Activated CD8-positive, alpha-beta memory T cell treated with anti-CD3 and anti-CD28 coated beads for 24 hours (primary cell): Measurements from ENCODE around the gene TMEM130.

ENCODE experiments used
- DNase-seq: peaks from one replicate; pipeline ENCODE4 v3.0.0-alpha.2; 2020

Gene TMEM130, protein sequence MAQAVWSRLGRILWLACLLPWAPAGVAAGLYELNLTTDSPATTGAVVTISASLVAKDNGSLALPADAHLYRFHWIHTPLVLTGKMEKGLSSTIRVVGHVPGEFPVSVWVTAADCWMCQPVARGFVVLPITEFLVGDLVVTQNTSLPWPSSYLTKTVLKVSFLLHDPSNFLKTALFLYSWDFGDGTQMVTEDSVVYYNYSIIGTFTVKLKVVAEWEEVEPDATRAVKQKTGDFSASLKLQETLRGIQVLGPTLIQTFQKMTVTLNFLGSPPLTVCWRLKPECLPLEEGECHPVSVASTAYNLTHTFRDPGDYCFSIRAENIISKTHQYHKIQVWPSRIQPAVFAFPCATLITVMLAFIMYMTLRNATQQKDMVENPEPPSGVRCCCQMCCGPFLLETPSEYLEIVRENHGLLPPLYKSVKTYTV

DNA sequence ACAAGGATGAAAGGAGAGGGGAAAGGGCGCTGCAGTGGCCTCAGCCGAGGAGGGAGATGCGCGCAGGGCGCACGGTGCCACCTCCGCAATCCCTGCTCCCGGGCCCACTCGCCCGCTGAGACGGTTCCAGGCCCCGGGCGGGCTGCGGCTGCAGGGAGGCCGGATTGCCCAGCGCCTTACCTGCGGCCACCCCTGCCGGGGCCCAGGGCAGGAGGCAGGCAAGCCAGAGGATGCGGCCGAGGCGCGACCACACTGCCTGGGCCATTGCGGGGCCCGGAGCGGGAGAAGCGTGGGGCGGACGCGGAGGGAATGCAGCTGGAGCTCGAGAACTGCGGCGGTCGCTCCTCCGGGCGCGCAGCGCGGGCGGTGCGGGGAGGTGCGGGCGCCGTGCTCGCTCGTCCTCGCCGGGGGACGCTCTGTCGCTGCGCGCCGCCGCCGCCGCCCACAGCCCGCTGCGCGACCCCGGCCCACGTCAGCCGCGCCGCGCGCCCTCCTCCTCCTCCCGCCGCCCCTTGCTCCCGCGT lies at the start of gene TMEM130:
Gene TMEM130 (minus strand): TSS at position 418 of the 524 bp plus-strand sequence. CDS start 153 bp downstream, at position 265.
- peak; percentile 60 for DNase-seq

DNA sequence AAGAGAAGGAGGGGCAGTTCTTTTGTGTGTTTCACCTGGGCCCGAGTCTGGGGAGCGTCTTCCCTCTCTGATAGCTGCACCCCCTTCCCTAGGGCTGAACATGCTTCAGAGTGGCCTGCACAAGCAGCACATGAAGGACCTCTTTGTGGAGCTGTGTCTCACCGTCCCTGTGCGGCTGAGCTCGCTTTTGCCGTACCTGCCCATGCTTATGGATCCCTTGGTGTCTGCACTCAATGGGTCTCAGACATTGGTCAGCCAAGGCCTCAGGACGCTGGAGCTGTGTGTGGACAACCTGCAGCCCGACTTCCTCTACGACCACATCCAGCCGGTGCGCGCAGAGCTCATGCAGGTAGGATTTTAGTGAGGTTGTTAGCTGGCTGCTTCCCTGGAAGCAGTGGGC lies 47.5 kb upstream of the TMEM130 start:
- DNase-seq = no peak

DNA sequence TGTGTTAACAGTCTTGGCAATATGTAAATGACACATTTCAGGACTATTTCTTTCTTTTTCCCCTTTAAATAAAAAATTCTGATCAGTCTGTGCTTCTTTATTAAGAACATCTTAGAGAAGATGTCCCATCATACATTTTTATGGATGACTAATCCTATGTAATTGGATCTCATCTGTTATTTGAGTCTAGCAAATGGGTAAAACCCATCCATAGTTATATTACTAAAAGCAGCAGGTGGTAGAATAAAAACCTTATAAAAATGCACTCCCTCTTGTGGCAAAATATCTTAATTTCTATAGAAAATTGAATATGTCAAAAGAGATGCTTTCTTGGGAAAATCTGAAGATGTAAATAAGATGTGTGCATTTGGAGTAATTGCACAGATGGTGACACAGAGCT lies 43.8 kb upstream of the TMEM130 start:
- DNase-seq = no peak

DNA sequence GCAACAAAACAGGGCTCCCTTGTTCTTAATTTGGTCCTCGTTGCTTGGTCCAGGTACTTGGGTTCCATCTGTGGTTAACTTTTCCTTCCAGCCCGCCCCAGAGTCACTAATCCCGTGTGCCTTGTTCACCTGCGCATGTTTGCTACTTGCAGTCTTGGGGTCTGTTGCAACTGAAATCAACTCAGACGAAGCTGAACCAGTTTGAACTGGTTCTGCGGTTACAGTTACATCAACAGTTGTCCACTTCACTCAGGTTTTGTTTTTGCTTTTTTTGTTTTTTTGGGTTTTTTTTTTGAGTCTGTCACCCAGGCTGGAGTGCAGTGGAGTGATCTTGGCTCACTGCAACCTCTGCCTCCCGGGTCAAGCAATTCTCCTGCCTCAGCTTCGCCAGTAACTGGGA lies 43.2 kb upstream of the TMEM130 start:
- DNase-seq = no peak

DNA sequence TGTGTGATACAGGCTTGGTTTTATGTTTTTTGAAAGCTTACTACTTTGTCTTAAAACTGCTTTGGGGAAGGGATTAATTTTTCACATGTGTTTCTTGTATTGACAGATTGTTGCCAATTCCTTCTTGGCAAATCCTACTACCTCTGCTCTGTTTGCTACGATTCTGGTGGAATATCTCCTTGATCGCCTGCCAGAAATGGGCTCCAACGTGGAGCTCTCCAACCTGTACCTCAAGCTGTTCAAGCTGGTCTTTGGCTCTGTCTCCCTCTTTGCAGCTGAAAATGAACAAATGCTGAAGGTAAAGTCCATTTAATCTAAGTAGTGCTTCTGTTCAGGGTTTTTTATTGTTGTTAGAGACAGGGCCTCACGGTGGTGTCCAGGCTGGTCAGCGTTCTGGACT lies 42.1 kb upstream of the TMEM130 start:
- DNase-seq = no peak

DNA sequence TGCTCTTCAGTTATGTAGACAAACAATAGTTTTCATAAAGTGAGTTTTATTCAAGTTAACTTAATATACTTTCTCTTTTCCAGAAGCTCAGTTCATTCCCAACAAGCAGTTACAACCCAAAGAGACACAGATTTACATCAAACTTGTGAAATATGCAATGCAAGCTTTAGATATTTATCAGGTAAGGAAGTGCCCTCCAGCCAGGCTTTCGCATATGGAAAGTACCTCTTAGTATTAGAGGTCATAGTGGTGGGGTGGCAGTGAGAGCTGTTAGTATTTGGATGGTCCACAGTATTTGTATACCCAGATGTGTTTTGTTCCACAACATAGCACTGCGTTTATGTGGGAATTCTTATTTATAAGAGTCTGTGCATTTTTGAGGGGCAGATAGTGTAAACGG lies 40.6 kb upstream of the TMEM130 start:
- DNase-seq = no peak

DNA sequence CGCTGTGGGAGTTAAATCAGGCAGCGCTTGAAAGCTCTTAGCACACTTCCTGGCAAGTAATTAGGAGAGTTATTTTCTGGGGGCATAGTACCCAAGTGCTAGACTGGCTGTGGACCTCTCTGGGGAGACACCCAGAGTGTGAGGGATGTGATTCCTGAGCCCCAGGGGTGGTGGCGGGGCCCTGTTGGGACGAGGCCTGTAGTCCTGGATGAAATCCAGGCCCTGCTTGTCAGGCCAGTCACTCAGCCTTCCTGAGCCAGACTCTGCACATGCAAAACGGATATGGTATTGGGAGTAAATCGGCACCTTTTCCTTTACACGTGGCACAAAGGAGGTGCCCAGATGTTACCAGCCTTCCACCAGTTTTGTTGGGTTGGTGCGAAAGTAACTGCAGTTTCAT lies 39.7 kb upstream of the TMEM130 start:
- DNase-seq = no peak

DNA sequence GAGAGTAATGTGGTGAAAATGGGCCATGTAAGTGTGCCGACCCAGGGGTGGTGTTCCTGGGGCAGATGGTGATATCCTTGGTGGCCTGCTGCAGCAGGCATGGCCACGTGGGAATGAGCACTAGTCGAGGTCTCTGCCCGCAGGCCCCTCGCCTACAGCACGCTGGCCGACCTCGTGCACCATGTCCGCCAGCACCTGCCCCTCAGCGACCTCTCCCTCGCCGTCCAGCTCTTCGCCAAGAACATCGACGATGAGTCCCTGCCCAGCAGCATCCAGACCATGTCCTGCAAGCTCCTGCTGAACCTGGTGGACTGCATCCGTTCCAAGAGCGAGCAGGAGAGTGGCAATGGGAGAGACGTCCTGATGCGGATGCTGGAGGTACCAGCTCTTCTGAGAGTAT lies 38.8 kb upstream of the TMEM130 start:
- DNase-seq = no peak

DNA sequence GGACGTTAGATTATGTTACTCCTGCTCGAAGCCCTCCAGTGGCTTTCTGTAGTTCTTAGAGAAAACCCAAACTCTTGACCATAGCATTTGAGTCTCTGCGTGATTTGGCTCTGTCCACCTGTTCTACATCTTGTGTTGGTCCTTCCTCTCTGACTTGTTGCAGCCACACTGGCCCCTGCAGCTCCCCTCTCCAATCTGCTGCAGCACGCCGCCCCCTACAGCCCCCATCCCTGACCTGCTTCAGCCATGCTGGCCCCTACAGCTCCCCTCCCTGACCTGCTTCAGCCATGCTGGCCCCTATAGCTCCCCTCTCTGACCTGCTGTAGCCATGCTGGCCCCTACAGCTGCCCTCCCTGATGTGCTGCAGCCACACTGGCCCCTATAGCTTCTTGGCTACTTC lies 37.8 kb upstream of the TMEM130 start:
- DNase-seq = no peak

DNA sequence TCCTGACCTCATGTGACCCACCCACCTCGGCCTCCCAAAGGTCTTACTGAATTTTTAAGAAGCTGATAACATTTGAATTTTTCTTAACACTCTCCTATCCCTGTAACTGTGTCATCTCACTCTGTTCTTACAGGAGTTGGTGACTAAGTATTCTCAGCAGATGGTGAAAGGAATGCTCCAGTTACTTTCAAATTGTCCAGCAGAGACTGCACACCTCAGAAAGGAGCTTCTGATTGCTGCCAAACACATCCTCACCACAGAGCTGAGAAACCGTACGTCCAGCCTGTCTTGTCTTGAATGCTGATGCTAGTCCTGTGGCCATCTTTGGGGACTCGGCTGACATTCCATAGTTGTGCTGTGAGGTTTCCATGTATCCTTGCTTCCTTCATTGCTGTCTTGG lies 33.4 kb upstream of the TMEM130 start:
- no peak for DNase-seq

DNA sequence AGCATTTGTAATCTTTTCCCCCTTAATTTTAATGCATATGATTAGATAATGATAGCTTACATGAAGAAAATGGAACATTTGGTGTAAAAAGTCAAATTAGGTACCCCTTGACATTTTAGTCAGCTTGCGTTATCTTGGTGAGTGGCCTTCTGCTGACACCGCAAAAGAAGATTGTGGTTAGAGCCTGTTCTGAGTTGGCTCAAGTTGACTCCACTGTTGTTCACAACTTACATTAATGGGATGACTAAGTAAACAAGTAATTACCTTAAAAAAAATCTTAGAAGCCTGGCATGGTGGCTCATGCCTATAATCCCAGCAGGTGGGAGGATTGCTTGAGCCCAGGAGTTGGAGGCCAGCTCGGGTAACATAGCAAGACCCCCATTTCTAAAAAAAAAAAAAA lies 32.7 kb upstream of the TMEM130 start:
- DNase-seq = no peak

DNA sequence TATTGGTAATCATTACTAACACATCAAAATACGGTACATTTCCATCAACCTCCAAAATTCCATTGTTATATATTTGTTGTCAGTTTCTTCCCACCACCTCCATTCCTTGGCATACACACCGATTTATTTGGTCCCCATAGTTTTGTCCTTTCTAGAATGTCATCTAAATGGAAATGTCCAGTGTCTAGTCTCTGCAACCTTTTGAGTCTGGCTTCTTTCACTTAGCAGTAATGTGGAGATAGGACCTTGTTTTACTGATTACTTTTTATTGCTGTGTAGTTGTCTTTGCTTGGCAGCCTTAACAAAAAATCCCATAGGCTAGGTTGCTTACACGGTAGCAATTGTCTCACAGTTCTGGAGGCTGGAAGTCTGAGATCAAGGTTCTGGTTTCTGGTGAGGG lies 31.0 kb upstream of the TMEM130 start:
- DNase-seq = no peak

DNA sequence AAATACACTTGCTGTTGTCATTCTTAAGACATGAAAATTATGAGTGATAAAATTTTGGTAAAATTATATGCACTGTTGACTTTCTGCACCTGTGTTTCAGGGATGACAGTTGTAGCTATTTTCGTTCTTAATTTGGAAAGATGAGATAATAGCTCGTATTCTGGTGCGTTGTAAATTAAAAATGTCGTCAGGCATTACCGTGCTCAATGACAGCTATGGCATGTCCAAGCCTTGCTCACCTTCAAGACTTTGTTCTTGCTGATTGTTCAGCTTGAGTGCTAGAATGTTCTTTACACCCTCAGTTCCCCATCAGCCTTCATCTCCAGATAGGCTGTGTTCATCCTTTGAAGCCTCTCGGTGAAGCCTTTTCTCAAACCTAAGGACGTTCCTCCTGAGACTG lies 30.0 kb upstream of the TMEM130 start:
- DNase-seq = no peak

DNA sequence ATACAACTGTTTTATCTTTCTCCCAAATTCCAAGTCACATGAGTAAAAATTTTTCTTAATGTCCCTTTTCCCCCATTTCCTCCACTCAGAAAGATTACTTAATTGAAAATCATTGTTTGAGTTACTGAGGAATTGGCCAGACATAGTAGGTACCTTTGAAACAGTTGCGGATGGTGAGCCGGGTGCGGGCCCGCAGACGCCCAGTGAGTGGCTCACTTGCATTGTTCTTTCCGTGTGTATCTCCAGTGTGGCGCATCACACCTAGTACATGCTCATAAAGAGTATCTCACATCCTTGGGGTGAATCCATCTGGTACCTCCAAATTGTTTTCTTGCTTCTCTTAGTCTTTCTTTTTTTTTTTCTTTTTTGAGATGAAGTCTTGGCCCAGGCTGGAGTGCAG lies 22.8 kb upstream of the TMEM130 start:
- no peak for DNase-seq

DNA sequence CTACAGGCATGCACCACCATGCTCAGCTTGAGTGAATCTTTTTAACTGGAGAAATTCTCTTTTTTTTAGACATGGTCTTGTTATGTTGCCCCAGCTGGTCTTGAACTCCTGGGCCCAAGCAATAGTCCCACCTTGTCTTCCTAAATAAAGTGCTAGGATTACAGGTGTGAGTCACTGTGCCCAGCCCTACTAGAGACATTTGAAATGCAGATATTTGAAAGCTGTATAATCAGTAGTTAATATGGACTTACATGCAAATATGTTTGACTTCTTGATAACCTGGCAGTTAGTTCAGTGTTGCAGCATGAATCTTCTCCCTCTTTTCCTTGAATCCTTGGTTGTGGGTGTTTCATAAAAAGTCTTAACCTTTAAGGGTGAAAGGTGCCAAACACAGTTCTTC lies 17.2 kb upstream of the TMEM130 start:
- DNase-seq = no peak

DNA sequence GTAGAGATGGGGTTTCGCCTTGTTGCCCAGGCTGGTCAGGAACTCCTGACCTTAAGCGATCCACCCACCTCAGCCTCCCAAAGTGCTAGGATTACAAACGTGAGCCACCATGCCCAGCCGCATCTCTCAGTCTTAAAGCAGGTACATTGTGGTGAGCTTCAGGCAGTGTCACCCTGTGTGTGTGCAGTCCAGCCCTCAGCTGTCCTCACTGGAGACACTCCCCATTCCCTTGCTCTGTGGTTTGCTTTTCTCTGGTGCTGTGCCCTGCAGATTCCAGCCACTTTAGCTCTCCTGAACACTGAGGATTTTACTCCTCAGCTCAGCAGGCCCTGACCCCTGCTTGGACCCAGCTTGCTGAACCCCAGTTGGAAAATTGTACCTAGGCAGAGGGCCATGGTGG lies 14.6 kb upstream of the TMEM130 start:
- no peak for DNase-seq

DNA sequence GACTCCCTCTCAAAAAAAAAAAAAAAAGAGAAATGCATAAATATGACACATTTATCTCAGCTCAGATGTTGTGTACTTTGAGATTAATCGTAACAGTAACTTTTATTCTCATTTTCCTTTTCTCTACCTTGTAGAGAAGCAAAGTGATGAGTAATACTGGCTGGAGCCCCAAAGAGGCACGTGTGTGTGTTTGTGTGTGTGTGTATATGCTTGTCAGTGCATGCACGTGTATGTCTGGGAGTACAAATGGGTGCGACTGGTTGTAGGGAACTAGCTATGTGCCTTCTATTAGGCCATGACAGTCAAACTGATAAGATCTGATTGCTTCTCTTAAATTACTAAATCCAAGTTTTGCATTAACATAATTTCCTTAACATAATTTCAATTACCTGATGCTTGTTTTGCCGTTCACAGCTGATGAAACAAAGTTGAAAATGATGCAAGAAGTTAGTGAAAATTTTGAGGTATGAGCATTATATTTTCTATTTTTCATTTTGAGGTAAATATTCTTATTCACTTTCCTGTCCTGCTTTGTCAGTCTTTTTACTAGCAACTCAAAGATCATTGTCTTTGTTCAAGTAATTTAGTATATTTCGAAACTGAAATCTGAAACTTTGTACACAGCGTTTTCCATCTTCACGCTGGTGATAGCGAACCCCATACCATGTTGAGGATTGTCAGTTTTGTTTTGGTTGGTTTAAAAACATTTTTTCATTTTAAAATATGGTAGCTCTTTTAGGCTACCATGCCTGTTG lies 11.9 kb upstream of the TMEM130 start:
- no peak for DNase-seq

DNA sequence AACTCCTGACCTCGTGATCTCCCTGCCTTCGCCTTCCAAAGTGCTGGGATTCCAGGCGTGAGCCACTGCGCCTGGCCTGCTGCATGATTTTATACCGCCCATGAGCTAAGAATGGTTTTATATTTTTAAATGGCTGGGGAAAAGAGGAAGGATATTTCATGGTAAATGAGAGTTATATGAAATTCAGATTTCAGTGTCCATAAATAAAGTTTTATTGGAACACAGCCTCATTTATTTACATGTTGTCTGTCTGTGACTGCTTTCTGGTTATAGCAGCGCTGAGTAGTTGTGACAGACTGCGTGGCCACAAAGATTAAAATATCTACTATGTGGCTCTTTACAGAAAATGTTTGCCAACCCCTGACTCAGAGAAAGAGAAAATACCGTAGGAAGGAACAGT lies 10.7 kb upstream of the TMEM130 start:
- no peak for DNase-seq

DNA sequence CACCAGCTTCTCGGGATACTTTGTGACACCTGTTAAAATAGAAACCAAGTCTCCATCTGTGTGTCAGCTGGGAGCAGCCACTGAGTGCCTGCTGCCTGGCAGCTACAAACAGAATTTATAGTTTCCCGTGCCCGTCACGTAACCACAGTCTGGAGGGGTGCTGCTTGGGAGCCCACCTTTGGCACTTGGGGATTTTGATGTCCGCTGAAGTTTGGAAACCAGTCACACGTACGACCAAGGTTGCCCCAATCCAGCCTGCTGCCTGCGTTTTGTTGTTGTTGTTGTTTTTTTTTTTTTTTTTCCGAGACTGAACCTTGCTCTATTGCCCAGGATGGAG lies 10.1 kb upstream of the TMEM130 start:
- no peak for DNase-seq

DNA sequence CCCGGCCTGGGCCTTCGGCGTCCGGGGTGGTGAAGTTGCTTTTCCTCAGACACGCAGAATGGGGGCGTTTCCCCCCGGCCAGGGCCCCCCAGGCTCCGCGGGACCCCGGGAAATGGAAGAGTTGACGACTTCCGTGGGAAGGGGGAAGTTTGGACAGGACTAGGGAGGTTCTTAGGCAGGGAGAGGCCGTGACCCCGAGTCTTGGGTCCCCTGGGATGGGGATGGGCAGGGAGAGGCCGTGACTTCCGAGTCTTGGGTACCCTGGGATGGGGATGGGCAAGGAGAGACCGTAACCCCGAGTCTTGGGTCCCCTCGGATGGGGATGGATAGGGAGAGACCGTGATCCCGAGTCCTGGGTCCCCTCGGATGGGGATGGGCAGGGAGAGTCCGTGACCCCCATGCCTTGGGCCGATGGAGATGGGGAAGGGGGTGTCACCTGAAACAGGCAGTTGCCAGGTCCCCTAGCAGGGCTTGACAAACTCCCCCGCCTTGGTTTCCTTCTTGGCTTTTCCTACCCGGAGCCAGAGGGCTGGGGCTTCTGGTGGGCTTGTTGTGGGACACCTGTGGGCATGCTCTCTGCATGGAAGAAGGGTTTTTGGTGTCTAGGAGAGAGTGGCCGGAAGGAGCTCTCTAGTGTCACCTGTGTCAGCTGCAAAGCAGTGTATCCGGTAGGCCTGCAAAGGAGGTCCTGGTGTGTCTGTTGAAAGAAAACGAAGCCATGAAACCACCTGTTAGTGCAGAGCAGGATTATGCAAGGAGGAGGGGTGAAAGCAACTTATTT lies 9.6 kb upstream of the TMEM130 start:
- DNase-seq = peak; percentile 81

DNA sequence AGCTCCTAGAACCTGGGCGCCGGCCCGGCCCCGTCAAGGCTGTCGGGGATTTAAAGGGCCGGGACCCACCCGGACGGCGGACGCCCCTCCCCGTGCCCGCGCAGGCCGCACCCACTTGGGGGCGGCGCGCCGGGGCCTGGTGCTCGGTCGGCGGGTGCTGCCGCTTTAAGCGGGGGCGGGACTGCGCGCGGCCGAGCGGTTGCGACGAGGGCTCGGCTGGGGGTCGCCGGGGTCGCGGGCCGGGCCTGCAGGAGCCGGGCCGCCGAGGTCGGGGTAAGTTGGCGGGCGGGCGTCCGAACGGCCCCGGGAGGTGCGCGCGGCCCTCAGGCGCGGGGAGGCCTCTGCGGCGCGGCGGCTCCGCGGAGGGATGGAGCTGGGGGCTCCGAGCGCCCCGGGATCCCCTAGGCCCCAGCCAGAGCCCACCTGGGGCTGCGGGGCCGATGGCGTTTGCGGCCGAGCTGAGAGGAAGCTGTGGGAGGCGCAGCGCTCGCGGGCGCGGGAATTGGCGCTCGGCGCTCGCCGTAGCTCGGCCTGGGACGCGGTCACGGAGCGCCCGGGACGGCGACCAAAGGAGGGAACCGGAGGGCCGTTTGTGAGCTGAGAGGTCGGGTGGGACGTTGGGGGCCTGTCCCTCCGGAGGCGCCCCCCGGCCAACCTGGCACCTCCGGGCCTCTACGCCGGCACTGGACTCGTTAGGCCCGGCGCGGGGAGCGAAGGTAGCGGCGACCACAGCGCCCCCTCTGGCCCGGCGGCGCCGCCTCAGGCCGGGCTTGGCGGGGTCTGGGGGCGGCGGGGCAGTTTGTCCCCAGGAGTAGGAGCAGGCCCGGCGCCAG lies 8.8 kb upstream of the TMEM130 start, which contains the start of gene TRRAP:
Gene TRRAP (plus strand): TSS at position 168 of the 833 bp plus-strand sequence. CDS start 2,619 bp downstream, outside the sequence.
- DNase-seq = peak; percentile 93

DNA sequence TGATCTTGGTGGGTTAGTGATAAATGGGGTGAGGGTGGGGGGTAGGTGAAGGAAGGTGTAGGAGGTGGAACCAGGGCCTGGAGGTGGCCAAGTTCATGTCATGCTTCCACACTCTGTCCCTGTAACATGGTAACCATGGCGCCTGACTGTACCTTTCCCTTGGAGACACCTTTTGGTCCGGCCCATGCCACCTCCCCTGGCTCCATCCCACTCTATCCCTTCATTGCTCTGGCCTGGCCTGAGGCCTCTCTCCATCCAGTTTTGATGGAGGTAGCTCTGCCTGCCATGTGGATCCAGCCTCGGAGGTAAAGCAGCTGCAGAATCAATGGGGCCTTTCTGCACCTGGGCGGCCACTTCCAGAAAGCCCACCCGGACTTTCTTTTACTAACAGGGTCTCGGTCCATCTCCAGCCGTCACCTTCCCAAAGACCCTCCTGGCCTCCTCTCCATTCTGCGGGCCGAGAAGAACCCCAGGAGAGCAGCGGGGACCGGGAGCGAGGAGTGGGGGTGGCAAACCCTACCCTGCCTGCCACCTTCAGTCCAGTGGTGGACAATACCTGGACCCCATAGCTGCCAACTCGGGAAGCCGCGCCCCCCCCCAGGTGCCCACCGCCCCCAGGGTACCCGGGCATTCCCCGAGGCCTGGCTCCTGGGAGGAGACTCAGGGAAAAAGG lies 8.0 kb upstream of the TMEM130 start:
- DNase-seq = no peak
